ENCODE data around the gene ADD1. TPM values are rescaled to one million over a fixed set of nuclear protein-coding genes. Genes with fewer than 3 reads are reported as not detected.

ADD1 gene
- total and polyA plus RNA-seq, 2 of the 13 experiments (the other 11 are each of a cell fraction or from before 2014, with no cell fraction given), result 73.9 to 122 TPM

DNA sequence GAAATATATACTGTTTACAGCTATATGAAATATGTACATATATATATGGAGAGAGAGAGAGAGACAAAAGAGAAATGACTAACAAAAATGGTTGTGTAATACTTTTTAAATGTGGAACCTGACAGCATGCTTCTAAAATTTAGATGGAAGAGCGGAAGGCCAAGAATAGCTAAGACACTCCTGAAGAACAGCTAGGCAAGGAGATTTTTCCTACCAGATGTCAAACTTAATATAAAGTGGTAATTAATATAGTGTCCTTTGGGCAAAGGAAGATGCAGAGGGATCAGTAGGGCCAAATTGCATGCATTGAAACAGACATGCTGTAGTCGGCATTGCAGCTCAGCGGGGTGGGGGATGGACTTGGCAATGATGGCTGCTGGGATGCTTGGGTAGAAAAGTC lies 45.2 kb downstream of the ADD1 start (continued):
- TF ChIP-seq, protein P1, sequence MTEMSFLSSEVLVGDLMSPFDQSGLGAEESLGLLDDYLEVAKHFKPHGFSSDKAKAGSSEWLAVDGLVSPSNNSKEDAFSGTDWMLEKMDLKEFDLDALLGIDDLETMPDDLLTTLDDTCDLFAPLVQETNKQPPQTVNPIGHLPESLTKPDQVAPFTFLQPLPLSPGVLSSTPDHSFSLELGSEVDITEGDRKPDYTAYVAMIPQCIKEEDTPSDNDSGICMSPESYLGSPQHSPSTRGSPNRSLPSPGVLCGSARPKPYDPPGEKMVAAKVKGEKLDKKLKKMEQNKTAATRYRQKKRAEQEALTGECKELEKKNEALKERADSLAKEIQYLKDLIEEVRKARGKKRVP (CRISPR knock-in tag; IDR thresholded peaks at IDR 0.05), result no peak

DNA sequence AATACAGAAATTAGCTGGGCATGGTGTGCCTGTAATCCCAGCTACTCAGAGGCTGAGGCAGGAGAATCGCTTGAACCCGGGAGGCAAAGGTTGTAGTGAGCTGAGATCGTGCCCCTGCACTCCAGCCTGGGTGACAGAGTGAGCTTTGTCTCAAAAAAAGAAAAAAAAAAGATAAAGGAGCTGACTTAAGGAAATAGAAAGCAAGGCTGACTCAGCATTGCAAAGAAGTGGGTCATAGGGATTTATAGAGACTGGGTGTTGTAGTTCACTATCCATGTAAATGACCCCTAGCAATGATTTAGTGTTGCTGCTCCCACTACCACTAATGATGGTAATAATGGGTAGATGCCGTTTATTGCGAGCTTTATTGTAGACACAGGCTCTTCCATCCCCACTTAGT lies 47.6 kb downstream of the ADD1 start:
- no peak overlapping the region for H3K4me2 ChIP-seq (ENCODE audit: low read depth, low read length)
- H3K9ac ChIP-seq (ENCODE audit: insufficient read depth, low read depth, low read length), result no peak overlapping the region
- POLR2A ChIA-PET, result no interaction called here
- peaks cover 22 to 44% of the 10 kb centered on the region in 2 experiments for H3K36me3 ChIP-seq (replicated peaks in 1 of 2; ENCODE audit: control insufficient read depth in 1 of 2, insufficient read depth in 2 of 2, low read length in 2 of 2)
- intact Hi-C loops (cut with micrococcal nuclease; ENCODE audit: unreplicated experiment) (no loop called here), in situ Hi-C loops (cut with HindIII; ENCODE audit: extremely low pct_ligation_motif_present, low pct_unique_long_range_greater_than_20kb) (no loop called here)
- no peak overlapping the region for H3K27ac ChIP-seq (ENCODE audit: extremely low read length, insufficient read depth, low read length)
- H2AFZ ChIP-seq (ENCODE audit: low read length), result no peak overlapping the region
- no peaks in the 10 kb centered on the region for H3K4me1 ChIP-seq (ENCODE audit: insufficient read depth, low read length)
- CTCF ChIA-PET (ENCODE audit: low intra/inter-chr PET ratio, low total read pairs), result no interaction called here
- TF ChIP-seq GPN1 (CRISPR knock-in tag; IDR thresholded peaks at IDR 0.05; ENCODE audit: borderline replicate concordance) (no peak), MTF2 (CRISPR knock-in tag; IDR thresholded peaks at IDR 0.05; ENCODE audit: borderline replicate concordance) (no peak), SRSF1 (optimal IDR thresholded peaks at IDR 0.05; ENCODE audit: low read depth, low read length) (no peak), ZNF569 (CRISPR knock-in tag; IDR thresholded peaks at IDR 0.05; ENCODE audit: borderline replicate concordance) (no peak), KAT8 (CRISPR knock-in tag; IDR thresholded peaks at IDR 0.05) (no peak), FOSL1 (CRISPR knock-in tag; IDR thresholded peaks at IDR 0.05; ENCODE audit: borderline replicate concordance) (no peak), POGZ (CRISPR knock-in tag; IDR thresholded peaks at IDR 0.05) (no peak), MAFK (conservative IDR thresholded peaks at IDR 0.05 in 1 of 2, IDR thresholded peaks at IDR 0.05 in 1 of 2; ENCODE audit: low read length in 2 of 2) (peak; percentile 28 to 59; a peak in 2 of 4 replicates), ZNF121 (CRISPR knock-in tag; IDR thresholded peaks at IDR 0.05) (no peak), MAFF (IDR thresholded peaks at IDR 0.05; ENCODE audit: low read depth, low read length) (0 out of 2 replicates have a peak, but pooled peaks have one; percentile 50)
- TF ChIP-seq, protein P2, sequence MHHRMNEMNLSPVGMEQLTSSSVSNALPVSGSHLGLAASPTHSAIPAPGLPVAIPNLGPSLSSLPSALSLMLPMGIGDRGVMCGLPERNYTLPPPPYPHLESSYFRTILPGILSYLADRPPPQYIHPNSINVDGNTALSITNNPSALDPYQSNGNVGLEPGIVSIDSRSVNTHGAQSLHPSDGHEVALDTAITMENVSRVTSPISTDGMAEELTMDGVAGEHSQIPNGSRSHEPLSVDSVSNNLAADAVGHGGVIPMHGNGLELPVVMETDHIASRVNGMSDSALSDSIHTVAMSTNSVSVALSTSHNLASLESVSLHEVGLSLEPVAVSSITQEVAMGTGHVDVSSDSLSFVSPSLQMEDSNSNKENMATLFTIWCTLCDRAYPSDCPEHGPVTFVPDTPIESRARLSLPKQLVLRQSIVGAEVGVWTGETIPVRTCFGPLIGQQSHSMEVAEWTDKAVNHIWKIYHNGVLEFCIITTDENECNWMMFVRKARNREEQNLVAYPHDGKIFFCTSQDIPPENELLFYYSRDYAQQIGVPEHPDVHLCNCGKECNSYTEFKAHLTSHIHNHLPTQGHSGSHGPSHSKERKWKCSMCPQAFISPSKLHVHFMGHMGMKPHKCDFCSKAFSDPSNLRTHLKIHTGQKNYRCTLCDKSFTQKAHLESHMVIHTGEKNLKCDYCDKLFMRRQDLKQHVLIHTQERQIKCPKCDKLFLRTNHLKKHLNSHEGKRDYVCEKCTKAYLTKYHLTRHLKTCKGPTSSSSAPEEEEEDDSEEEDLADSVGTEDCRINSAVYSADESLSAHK (CRISPR knock-in tag; IDR thresholded peaks at IDR 0.05; ENCODE audit: borderline replicate concordance), result no peak
- TF ChIP-seq, protein P3, sequence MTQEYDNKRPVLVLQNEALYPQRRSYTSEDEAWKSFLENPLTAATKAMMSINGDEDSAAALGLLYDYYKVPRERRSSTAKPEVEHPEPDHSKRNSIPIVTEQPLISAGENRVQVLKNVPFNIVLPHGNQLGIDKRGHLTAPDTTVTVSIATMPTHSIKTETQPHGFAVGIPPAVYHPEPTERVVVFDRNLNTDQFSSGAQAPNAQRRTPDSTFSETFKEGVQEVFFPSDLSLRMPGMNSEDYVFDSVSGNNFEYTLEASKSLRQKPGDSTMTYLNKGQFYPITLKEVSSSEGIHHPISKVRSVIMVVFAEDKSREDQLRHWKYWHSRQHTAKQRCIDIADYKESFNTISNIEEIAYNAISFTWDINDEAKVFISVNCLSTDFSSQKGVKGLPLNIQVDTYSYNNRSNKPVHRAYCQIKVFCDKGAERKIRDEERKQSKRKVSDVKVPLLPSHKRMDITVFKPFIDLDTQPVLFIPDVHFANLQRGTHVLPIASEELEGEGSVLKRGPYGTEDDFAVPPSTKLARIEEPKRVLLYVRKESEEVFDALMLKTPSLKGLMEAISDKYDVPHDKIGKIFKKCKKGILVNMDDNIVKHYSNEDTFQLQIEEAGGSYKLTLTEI (CRISPR knock-in tag; conservative IDR thresholded peaks at IDR 0.05), result no peak
- ATAC-seq (no peak), DNase-seq (ENCODE audit: low spot score) (no peak), FAIRE-seq (no peak)
- H3K4me3 ChIP-seq (replicated peaks in 1 of 3; ENCODE audit: insufficient read depth in 1 of 3, low read depth in 2 of 3, low read length in 3 of 3), result no peak overlapping the region
- WGBS (ENCODE audit: low lambda C conversion rate), result 97% methylated on average over 5 of the region's 5 CpGs
- H4K20me1 ChIP-seq (ENCODE audit: insufficient read depth, low read length), result no peaks in the 10 kb centered on the region
- no peaks in the 10 kb centered on the region for H3K9me3 ChIP-seq (ENCODE audit: low read length)
- peaks cover 2% of the 10 kb centered on the region for H3K79me2 ChIP-seq (ENCODE audit: insufficient read depth, low read length)
- no peaks in the 10 kb centered on the region for H3K27me3 ChIP-seq (ENCODE audit: control insufficient read depth in 1 of 2, insufficient read depth in 2 of 2, low read length in 2 of 2)
- BruUV-seq (replicated peaks), result no TSS peak
